H1 (cell line): ENCODE results near the gene PPP1R7.

Experiments
- BRCA1 ChIP-seq: IDR thresholded peaks from 2 replicates; pipeline ENCODE4 v1.6.1; 2012; ENCODE audit warnings: low read depth, low read length, improper control_type of control experiment
- CBX5 ChIP-seq: fragments of 300-800, 300-1000 bp; sonication (generic); IDR thresholded peaks from 2 replicates; pipeline ENCODE4 v1.7.1; 2016; ENCODE audit warnings: antibody characterized with exemption, low read length, low read depth
- CEBPB ChIP-seq: IDR thresholded peaks from 2 replicates; pipeline ENCODE4 v1.6.1; 2012; ENCODE audit warnings: low read depth, low read length
- CTCF ChIP-seq, 3 experiments: IDR thresholded peaks; 1 replicate in 2 of 3; 2 replicates in 1 of 3; pipeline versions ENCODE4 v1.5.1 to v1.6.1; 2011; ENCODE audit warnings: low read length in 3 of 3, mild to moderate bottlenecking in 3 of 3, inconsistent platforms in 2 of 3, low read depth in 1 of 3, moderate library complexity in 1 of 3; ENCODE audit not compliant: insufficient read depth in 1 of 3; ENCODE audit errors: control extremely low read depth in 1 of 3
- EZH2 ChIP-seq: fragments of 200-600 bp; sonication (generic); IDR thresholded peaks from 2 replicates; pipeline ENCODE4 v1.7.1; 2012; ENCODE audit warnings: low read depth, mild to moderate bottlenecking, moderate library complexity, low read length, inconsistent platforms; ENCODE audit not compliant: severe bottlenecking
- JUN ChIP-seq: IDR thresholded peaks from 2 replicates; pipeline ENCODE4 v1.6.1; 2011; ENCODE audit warnings: low read depth, mild to moderate bottlenecking, improper control_type of control experiment, low read length
- NRF1 ChIP-seq: IDR thresholded peaks from 2 replicates; pipeline ENCODE4 v1.6.1; 2011; ENCODE audit warnings: mild to moderate bottlenecking, low read depth, low read length, improper control_type of control experiment
- POLR2A ChIP-seq, 2 experiments: IDR thresholded peaks; 1 replicate in 1 of 2; 2 replicates in 1 of 2; pipeline ENCODE4 v1.6.1; 2011; ENCODE audit warnings: low read depth in 2 of 2, low read length in 2 of 2, mild to moderate bottlenecking in 2 of 2; ENCODE audit errors: control extremely low read depth in 1 of 2
- SUZ12 ChIP-seq: fragments of 200-600 bp; sonication (generic); IDR thresholded peaks from 2 replicates; pipeline ENCODE4 v1.6.1; 2012; ENCODE audit warnings: mild to moderate bottlenecking, inconsistent platforms, low read length, moderate library complexity, mixed read lengths
- ZNF274 ChIP-seq: IDR thresholded peaks from 2 replicates; pipeline ENCODE4 v1.7.0; 2012; ENCODE audit warnings: low read length, borderline replicate concordance; ENCODE audit errors: extremely low read depth

DNA sequence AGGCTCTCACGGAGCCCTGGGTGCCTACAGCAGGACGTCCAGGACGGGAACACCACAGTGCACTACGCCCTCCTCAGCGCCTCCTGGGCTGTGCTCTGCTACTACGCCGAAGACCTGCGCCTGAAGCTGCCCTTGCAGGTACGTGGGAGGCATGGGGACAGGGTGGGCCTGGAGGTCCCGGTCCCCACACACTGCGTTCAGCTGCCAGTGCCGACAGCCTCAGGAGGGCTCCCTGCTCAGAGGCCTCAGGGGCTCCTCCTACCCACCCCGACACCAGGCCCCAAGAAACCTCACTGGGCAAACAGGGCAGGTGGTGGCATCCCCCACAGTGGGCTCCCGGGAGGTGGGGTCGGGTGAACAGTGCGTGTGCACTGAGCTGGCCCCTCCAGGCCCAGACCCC lies 49.0 kb downstream of the PPP1R7 start:
- TF ChIP-seq EZH2, result no peak
- peak in 1 of 3 experiments; percentile 1; a peak in 1 of 4 replicates for TF ChIP-seq CTCF (IDR thresholded peaks at IDR 0.05; ENCODE audit: control extremely low read depth in 1 of 3, insufficient read depth in 1 of 3, low read depth in 1 of 3, low read length in 3 of 3)
- TF ChIP-seq POLR2A (IDR thresholded peaks at IDR 0.05; ENCODE audit: control extremely low read depth in 1 of 2, low read depth in 2 of 2, low read length in 2 of 2), result no peak
- TF ChIP-seq BRCA1, result no peak
- TF ChIP-seq CEBPB, result no peak
- no peak for TF ChIP-seq JUN
- TF ChIP-seq CBX5, result no peak
- TF ChIP-seq ZNF274, result no peak
- no peak for TF ChIP-seq SUZ12
- no peak for TF ChIP-seq NRF1
